IgD-negative memory B cell (primary cell): ENCODE results near the gene GJD2. TPM values are rescaled to one million over a fixed set of nuclear protein-coding genes. Genes with fewer than 3 reads are reported as not detected.

ENCODE experiments used
- polyA plus RNA-seq: library from polyadenylated mRNA; unstranded; fragments of 300-500 nt; fragmentation: Illumina TruSeq; gene quantifications from one replicate; pipeline ENCODE4 v1.2.3, GENCODE V29; 2021

GJD2 gene
- polyA plus RNA-seq, 1 donor from 2014 or later = not detected

Other genes starting within 250 kb of the GJD2 start
- 7.6 TPM for gene GOLGA8B, start 171.3 kb downstream of the GJD2 start, polyA plus RNA-seq
- gene ACTC1, start 40.6 kb upstream of the GJD2 start, polyA plus RNA-seq = not detected
- 11.1 TPM for gene AQR, start 214.7 kb upstream of the GJD2 start, polyA plus RNA-seq
- 105 TPM for gene ZNF770, start 233.3 kb upstream of the GJD2 start, polyA plus RNA-seq